Osteocyte (in vitro differentiated cells): Measurements from ENCODE around the gene GNB3. TPM values are rescaled to one million over a fixed set of nuclear protein-coding genes. Genes with fewer than 3 reads are reported as not detected.

Source experiments
- DNase-seq: peaks from one replicate; pipeline ENCODE4 v3.0.0; 2021; ENCODE audit warnings: mixed read lengths; ENCODE audit not compliant: unreplicated experiment; ENCODE audit errors: extremely low spot score
- H3K27ac Mint-ChIP-seq: one replicate; pipeline ENCODE4 v1.8.0; 2021; ENCODE audit warnings: mild to moderate bottlenecking, mixed read lengths; ENCODE audit not compliant: unreplicated experiment
- H3K27me3 Mint-ChIP-seq: one replicate; pipeline ENCODE4 v1.8.0; 2021; ENCODE audit warnings: mixed read lengths; ENCODE audit not compliant: unreplicated experiment
- H3K36me3 Mint-ChIP-seq: one replicate; pipeline ENCODE4 v1.8.0; 2021; ENCODE audit warnings: mixed read lengths; ENCODE audit not compliant: unreplicated experiment
- H3K4me1 Mint-ChIP-seq: one replicate; pipeline ENCODE4 v1.8.0; 2021; ENCODE audit warnings: mixed read lengths; ENCODE audit not compliant: unreplicated experiment
- H3K4me3 Mint-ChIP-seq: one replicate; pipeline ENCODE4 v1.8.0; 2021; ENCODE audit warnings: mild to moderate bottlenecking, moderate library complexity, mixed read lengths; ENCODE audit not compliant: unreplicated experiment
- H3K9me3 Mint-ChIP-seq: one replicate; pipeline ENCODE4 v1.8.0; 2021; ENCODE audit warnings: mixed read lengths; ENCODE audit not compliant: unreplicated experiment
- total RNA-seq: library from RNA; stranded (reverse); gene quantifications from 2 replicates; pipeline ENCODE4 v1.2.1, GENCODE V29; 2021
- TF ChIP-seq, protein P1 (sequence below): fragments of 200-600 bp; sonication (generic); IDR thresholded peaks from 2 replicates; pipeline ENCODE4 v1.5.0; 2021; ENCODE audit warnings: antibody characterized with exemption, mild to moderate bottlenecking, moderate library complexity

The GNB3 gene
- total RNA-seq, 1 donor from 2014 or later: 10.6 TPM

DNA sequence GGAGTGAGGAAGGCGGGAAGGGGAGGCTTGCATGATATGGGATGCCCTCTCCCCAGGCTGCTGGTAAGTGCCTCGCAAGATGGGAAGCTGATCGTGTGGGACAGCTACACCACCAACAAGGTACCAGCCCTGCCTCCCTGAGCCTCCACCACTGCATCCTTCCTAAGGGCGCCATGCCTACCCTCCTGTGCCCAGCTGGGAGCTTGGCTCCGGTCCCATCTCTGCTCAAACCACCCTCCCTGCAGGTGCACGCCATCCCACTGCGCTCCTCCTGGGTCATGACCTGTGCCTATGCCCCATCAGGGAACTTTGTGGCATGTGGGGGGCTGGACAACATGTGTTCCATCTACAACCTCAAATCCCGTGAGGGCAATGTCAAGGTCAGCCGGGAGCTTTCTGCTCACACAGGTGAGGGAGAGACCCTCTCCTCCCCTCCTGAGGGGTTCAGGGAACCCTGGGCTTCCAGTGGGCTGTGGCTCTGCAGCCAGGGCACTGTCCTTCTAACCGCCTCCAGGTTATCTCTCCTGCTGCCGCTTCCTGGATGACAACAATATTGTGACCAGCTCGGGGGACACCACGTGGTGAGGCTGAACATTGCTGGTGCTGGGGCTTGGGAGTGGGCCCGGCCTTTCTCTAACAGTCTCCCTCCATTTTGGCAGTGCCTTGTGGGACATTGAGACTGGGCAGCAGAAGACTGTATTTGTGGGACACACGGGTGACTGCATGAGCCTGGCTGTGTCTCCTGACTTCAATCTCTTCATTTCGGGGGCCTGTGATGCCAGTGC is 2.6 kb downstream of the GNB3 start:
- Mint-ChIP-seq H3K27me3 (no peaks in the 10 kb centered on the region), H3K4me1 (no peaks in the 10 kb centered on the region), H3K4me3 (no peak overlapping the region), H3K9me3 (no peaks in the 10 kb centered on the region), H3K27ac (no peak overlapping the region), H3K36me3 (peaks cover 24% of the 10 kb centered on the region)
- no peak for DNase-seq
- TF ChIP-seq, protein P1, sequence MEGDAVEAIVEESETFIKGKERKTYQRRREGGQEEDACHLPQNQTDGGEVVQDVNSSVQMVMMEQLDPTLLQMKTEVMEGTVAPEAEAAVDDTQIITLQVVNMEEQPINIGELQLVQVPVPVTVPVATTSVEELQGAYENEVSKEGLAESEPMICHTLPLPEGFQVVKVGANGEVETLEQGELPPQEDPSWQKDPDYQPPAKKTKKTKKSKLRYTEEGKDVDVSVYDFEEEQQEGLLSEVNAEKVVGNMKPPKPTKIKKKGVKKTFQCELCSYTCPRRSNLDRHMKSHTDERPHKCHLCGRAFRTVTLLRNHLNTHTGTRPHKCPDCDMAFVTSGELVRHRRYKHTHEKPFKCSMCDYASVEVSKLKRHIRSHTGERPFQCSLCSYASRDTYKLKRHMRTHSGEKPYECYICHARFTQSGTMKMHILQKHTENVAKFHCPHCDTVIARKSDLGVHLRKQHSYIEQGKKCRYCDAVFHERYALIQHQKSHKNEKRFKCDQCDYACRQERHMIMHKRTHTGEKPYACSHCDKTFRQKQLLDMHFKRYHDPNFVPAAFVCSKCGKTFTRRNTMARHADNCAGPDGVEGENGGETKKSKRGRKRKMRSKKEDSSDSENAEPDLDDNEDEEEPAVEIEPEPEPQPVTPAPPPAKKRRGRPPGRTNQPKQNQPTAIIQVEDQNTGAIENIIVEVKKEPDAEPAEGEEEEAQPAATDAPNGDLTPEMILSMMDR: no peak

DNA sequence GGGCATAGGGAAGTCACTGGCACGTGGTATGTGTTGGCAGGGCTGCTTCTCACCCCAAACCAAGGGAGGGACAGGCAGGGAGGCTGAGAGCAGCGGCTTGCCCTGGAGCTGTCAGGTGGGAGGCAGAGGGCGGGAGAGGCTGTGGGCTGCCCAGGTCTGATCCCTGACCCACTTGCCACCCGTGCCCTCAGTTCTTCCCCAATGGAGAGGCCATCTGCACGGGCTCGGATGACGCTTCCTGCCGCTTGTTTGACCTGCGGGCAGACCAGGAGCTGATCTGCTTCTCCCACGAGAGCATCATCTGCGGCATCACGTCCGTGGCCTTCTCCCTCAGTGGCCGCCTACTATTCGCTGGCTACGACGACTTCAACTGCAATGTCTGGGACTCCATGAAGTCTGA is 4.7 kb downstream of the GNB3 start:
- Mint-ChIP-seq H3K4me1 (peaks cover 9% of the 10 kb centered on the region), H3K27ac (no peak overlapping the region), H3K27me3 (no peaks in the 10 kb centered on the region), H3K36me3 (peaks cover 24% of the 10 kb centered on the region), H3K4me3 (no peak overlapping the region), H3K9me3 (no peaks in the 10 kb centered on the region)
- TF ChIP-seq, protein P1: no peak
- no peak for DNase-seq

DNA sequence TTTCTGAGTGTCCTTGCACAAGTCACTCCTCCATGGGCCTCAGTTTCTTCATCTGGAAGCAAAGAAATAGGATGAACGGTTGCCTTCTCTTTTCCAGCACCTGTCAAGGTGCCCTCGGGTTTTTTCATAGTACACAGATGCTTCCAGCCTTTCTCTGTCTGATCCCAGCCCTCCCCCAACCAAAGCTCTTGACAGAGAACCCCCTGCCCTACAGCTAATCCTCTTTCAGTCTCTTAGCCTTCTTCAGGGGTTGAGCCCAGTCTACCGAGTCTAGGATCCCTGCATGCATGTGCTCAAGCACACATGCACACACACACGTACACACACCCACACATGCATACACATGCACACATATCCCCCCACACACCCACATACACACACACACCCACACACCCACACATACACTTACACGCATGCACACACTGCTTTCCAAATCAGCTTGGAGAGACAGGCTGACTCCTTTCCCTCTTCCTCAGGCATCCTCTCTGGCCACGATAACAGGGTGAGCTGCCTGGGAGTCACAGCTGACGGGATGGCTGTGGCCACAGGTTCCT is 5.7 kb downstream of the GNB3 start:
- Mint-ChIP-seq H3K9me3 (no peaks in the 10 kb centered on the region), H3K4me1 (peaks cover 15% of the 10 kb centered on the region), H3K36me3 (peaks cover 24% of the 10 kb centered on the region), H3K27ac (no peak overlapping the region), H3K27me3 (no peaks in the 10 kb centered on the region), H3K4me3 (no peak overlapping the region)
- TF ChIP-seq, protein P1: no peak
- no peak for DNase-seq

DNA sequence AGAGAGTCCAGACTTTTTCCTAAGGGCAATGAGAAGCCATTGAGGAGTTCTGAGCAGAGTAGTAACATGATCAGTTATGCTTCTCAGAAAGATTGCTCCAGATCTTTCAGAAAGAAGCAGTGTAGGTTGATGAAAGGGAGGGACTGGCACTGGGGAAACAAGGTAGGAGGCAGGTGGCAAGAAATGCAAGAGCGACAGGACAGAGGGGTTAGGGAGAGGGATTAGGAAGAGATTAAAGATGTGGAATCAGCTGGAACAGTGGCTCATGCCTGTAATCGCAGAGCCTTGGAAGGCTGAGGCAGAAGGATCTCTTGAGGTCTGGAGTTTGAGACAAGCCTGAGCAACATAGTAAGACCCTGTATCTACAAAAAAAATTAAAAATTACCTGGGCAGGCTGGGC is 7.0 kb downstream of the GNB3 start:
- peaks cover 24% of the 10 kb centered on the region for H3K36me3 Mint-ChIP-seq
- TF ChIP-seq, protein P1: no peak
- no peak overlapping the region for H3K4me3 Mint-ChIP-seq
- H3K27ac Mint-ChIP-seq: no peak overlapping the region
- no peaks in the 10 kb centered on the region for H3K27me3 Mint-ChIP-seq
- no peaks in the 10 kb centered on the region for H3K9me3 Mint-ChIP-seq
- no peak for DNase-seq
- H3K4me1 Mint-ChIP-seq: peaks cover 17% of the 10 kb centered on the region

DNA sequence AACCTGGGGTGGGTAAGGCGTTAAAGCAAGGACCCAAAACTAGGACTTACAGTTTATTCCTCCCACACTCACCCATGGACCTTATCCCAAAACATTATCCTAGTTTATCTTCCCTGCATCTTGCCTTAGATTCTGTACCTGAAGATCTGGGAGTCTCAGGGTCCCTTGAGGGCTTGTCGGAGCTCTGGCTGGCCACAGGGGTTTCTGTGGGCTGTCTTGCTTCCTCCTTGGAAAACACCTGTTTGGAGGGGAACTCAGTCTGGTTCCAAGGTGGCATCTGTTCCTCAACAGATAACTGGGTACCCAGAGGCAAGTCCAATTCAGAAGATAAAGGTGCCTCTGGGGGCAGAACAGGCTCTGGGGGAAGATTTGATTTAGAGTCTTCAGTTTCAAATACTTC is 8.7 kb downstream of the GNB3 start:
- H3K27ac Mint-ChIP-seq: no peak overlapping the region
- H3K4me3 Mint-ChIP-seq: no peak overlapping the region
- H3K4me1 Mint-ChIP-seq: peaks cover 33% of the 10 kb centered on the region
- H3K27me3 Mint-ChIP-seq: no peaks in the 10 kb centered on the region
- peaks cover 22% of the 10 kb centered on the region for H3K36me3 Mint-ChIP-seq
- H3K9me3 Mint-ChIP-seq: no peaks in the 10 kb centered on the region
- DNase-seq: no peak
- TF ChIP-seq, protein P1: no peak
